ENCODE data around the gene PTGIS. TPM values are rescaled to one million over a fixed set of nuclear protein-coding genes. Genes with fewer than 3 reads are reported as not detected.
A peak's percentile ranks its signal among the peaks of the same experiment; 100 is the strongest.

Gene PTGIS
- total RNA-seq, 2 experiments from 2014 or later, result 1.5 to 1.6 TPM

DNA sequence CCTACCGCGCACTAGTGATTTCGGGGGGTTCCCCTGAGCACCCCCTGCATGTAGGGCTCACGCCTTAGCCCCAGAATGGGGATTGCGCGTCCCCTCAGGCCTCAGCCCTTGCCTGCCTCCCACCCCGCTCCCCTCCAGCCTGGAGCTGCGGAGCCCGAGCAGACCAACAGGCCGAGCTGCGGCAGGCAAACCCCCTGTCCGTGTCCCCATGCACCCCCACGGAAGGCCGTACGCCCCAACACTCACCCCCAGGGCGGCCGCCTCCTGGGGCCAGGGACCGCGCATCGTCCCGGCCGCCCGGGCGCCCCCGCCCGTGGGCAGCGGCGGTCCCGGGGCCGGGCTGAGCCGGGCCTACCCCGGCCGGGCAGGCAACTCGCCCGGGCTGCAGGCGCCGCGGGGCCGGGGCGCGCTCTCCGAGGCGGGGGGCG is 84.2 kb downstream of the PTGIS start:
- Mint-ChIP-seq H3K36me3 (ENCODE audit: low read depth) (no peaks in the 10 kb centered on the region), H3K4me1 (ENCODE audit: low read depth) (peaks cover 5% of the 10 kb centered on the region), H3K27ac (no peak overlapping the region), H3K9me3 (no peaks in the 10 kb centered on the region), H3K27me3 (peaks cover 64% of the 10 kb centered on the region), H3K4me3 (no peak overlapping the region)
- ChIA-PET POLR2A (interaction anchor here (1.3 kb wide), 2 partner anchors 21 to 99 kb away, joined by 3 to 4 read pairs; no protein-coding TSS in a partner anchor), CTCF (interaction anchor here (0.5 to 2.9 kb wide), 25 partner anchors 8 to 174 kb away, joined by 3 to 32 read pairs (median 6); no protein-coding TSS in a partner anchor)
- no peak for ATAC-seq
- TF ChIP-seq, protein P1, sequence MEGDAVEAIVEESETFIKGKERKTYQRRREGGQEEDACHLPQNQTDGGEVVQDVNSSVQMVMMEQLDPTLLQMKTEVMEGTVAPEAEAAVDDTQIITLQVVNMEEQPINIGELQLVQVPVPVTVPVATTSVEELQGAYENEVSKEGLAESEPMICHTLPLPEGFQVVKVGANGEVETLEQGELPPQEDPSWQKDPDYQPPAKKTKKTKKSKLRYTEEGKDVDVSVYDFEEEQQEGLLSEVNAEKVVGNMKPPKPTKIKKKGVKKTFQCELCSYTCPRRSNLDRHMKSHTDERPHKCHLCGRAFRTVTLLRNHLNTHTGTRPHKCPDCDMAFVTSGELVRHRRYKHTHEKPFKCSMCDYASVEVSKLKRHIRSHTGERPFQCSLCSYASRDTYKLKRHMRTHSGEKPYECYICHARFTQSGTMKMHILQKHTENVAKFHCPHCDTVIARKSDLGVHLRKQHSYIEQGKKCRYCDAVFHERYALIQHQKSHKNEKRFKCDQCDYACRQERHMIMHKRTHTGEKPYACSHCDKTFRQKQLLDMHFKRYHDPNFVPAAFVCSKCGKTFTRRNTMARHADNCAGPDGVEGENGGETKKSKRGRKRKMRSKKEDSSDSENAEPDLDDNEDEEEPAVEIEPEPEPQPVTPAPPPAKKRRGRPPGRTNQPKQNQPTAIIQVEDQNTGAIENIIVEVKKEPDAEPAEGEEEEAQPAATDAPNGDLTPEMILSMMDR (IDR thresholded peaks at IDR 0.05), result no peak
- DNase-seq, result no peak
- intact Hi-C loops (cut with micrococcal nuclease), result loop anchor here (10.0 kb wide), 2 partner anchors 99 to 149 kb away; no protein-coding TSS in a partner anchor

DNA sequence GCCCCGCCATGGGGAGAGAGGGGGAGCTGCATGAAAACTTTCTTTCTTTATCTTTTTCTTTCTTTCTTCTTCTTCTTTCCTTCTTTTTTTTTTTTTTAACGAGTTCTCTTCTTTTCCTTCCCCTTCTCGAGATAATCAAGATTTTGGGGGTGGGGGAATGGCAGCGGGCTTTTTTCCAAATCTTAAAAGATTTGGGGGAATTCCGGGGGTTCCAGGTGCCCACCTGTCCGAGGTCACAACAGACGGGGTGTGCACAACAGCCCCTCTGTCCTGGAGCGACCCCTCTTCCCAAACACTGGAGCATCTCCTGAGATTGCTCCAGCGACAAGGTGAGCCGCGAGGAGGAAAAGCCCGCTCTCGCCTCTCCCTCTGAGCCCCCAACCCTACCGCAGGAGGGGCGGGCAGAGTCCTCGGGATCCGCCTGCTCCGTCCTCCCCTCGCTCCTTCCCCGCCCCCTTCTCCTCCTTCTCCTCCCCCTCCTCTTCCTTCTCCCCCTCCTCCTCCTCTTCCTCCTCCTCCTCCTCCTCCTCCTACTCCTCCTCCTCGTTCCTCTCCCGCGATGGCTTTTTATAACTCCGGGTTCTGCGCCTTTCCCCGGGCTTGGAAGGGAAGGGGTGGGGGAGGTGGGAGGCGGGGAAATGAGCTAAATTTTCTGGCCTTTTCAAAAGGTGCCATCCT is 84.8 kb downstream of the PTGIS start:
- Mint-ChIP-seq H3K27ac (no peak overlapping the region), H3K4me1 (ENCODE audit: low read depth) (peaks cover 5% of the 10 kb centered on the region), H3K27me3 (peaks cover 59% of the 10 kb centered on the region), H3K4me3 (no peak overlapping the region), H3K36me3 (ENCODE audit: low read depth) (no peaks in the 10 kb centered on the region), H3K9me3 (no peaks in the 10 kb centered on the region)
- intact Hi-C loops (cut with micrococcal nuclease), result loop anchor here (10.0 kb wide), 2 partner anchors 98 to 148 kb away; no protein-coding TSS in a partner anchor
- TF ChIP-seq, protein P1 (IDR thresholded peaks at IDR 0.05), result no peak
- ChIA-PET CTCF (interaction anchor here (0.8 to 2.9 kb wide), 6 partner anchors 10 to 148 kb away, joined by 3 to 32 read pairs (median 9); no protein-coding TSS in a partner anchor), POLR2A (no interaction called here)
- DNase-seq (no peak), ATAC-seq (no peak)

DNA sequence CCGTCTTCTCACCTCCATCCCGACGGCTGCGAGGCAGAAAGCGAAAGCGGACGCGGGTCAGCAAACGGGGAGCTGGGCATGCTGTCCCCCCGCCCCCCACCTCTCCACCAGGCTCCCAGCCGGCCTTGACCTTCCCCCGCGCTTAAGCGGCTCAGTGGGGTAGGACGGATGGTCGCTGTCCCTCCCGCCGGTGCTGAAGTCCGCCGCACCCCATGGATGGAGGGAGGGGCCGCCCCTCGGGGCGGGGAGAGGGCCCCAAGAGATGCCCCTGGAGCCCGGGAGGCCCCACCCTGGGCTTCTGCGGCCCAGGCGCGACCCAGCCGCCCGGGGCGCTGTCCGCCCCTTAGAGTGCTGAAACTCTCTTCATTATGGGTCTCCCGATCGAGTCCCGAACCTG is 85.3 kb downstream of the PTGIS start, which contains the start of gene KCNB1:
TSS of gene KCNB1 (minus strand) at position 48 of the 397 bp plus-strand sequence. CDS start 188 bp downstream, outside the sequence.
- TF ChIP-seq, protein P1 (IDR thresholded peaks at IDR 0.05), result no peak
- peak; percentile 80 for ATAC-seq

DNA sequence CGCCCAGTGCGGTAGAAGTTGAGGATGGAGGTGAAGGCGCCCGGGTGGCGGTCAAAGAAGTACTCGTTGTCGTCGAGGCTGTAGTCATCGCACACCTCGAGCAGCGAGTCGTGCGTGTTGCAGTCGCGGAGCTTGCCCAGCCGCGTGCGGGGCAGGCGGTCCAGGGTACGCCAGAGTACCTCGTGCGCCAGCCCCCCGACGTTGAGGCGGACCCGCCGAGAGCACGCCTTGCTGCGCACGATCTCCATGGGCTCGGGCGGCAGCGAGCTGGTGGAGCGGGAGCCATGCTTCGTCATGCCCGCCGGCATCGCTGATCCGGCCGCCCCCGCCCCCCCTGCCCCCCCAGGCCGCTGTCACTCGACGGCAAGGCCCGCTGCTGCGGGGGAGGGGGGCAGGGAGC is 85.8 kb downstream of the PTGIS start:
- DNase-seq, result no peak
- no peaks in the 10 kb centered on the region for H3K9me3 Mint-ChIP-seq
- no peak overlapping the region for H3K4me3 Mint-ChIP-seq
- H3K36me3 Mint-ChIP-seq (ENCODE audit: low read depth), result no peaks in the 10 kb centered on the region
- H3K4me1 Mint-ChIP-seq (ENCODE audit: low read depth), result peaks cover 5% of the 10 kb centered on the region
- peaks cover 57% of the 10 kb centered on the region for H3K27me3 Mint-ChIP-seq
- ATAC-seq, result no peak
- no peak overlapping the region for H3K27ac Mint-ChIP-seq
- intact Hi-C loops (cut with micrococcal nuclease), result loop anchor here (10.0 kb wide), 2 partner anchors 97 to 147 kb away; no protein-coding TSS in a partner anchor
- ChIA-PET POLR2A (no interaction called here), CTCF (no interaction called here)
- TF ChIP-seq, protein P1 (IDR thresholded peaks at IDR 0.05), result no peak

More for the DNA sequence above, 85.3 kb downstream of the PTGIS start, which contains the start of gene KCNB1:
- Mint-ChIP-seq H3K36me3 (ENCODE audit: low read depth) (no peaks in the 10 kb centered on the region), H3K27ac (no peak within 1 kb of the TSS), H3K9me3 (no peaks in the 10 kb centered on the region), H3K4me3 (no peak within 1 kb of the TSS), H3K4me1 (ENCODE audit: low read depth) (peaks cover 5% of the 10 kb centered on the region), H3K27me3 (peaks cover 57% of the 10 kb centered on the region)
- intact Hi-C loops (cut with micrococcal nuclease), result loop anchor here (10.0 kb wide), 2 partner anchors 98 to 148 kb away; no protein-coding TSS in a partner anchor
- peak; percentile 62 for DNase-seq
- CTCF ChIA-PET, result interaction anchor here (2.9 kb wide), 1 partner anchor 148 kb away, joined by 32 read pairs; no protein-coding TSS in a partner anchor
- POLR2A ChIA-PET, result no interaction called here

DNA sequence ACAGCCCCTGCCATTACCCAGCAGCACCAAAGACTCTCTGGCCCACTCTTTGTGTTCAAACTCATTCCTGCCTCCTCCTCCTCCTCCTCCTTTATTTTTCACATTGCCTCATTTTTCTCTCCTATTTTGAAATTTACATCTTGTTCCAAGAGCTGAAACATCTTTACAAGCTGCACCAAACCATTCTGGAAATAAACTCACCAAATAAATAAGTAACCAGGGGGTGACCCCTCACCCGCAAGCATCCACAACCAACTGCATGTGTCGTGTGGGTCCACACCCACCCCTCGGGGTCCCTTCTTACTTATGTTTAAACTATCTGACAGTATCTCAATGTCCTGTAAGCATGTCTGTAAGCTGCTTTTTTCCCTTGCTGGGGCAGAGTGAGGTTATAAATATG is 86.8 kb downstream of the PTGIS start:
- peaks cover 5% of the 10 kb centered on the region for H3K4me1 Mint-ChIP-seq (ENCODE audit: low read depth)
- CTCF ChIA-PET, result no interaction called here
- POLR2A ChIA-PET, result no interaction called here
- no peaks in the 10 kb centered on the region for H3K36me3 Mint-ChIP-seq (ENCODE audit: low read depth)
- TF ChIP-seq, protein P1 (IDR thresholded peaks at IDR 0.05), result no peak
- ATAC-seq (no peak), DNase-seq (no peak)
- intact Hi-C loops (cut with micrococcal nuclease), result loop anchor here (10.0 kb wide), 2 partner anchors 96 to 146 kb away; no protein-coding TSS in a partner anchor
- no peak overlapping the region for H3K27ac Mint-ChIP-seq
- no peak overlapping the region for H3K4me3 Mint-ChIP-seq
- H3K27me3 Mint-ChIP-seq, result peaks cover 47% of the 10 kb centered on the region
- H3K9me3 Mint-ChIP-seq, result no peaks in the 10 kb centered on the region

Data from activated CD8-positive, alpha-beta T cell treated with anti-CD3 and anti-CD28 coated beads for 36 hours (primary cell).